Lower lobe of right lung (tissue), 2 donors: Measurements from ENCODE around the gene MAMDC4. TPM values are rescaled to one million over a fixed set of nuclear protein-coding genes. Genes with fewer than 3 reads are reported as not detected.
A peak's percentile ranks its signal among the peaks of the same experiment; 100 is the strongest.

Experiments used
- ATAC-seq, 2 donors: fragments of 200-7000 bp; cut with Tn5 transposase; one replicate each; pipeline ENCODE4 v1.9.1; 2020 to 2022; ENCODE audit warnings: mild to moderate bottlenecking in 2 of 2, moderate library complexity in 2 of 2
- DNase-seq: peaks from one replicate; pipeline ENCODE4 v3.0.0-alpha.2; 2020
- H3K27ac ChIP-seq: fragments of 200-600 bp; one replicate; pipeline ENCODE4 v1.8.0; 2022
- H3K27me3 ChIP-seq: fragments of 200-600 bp; one replicate; pipeline ENCODE4 v1.8.0; 2022; ENCODE audit warnings: low read depth
- H3K36me3 ChIP-seq: fragments of 200-600 bp; one replicate; pipeline ENCODE4 v1.8.0; 2022; ENCODE audit warnings: mild to moderate bottlenecking
- H3K4me1 ChIP-seq: fragments of 200-600 bp; one replicate; pipeline ENCODE4 v1.8.0; 2022
- H3K4me3 ChIP-seq: fragments of 200-600 bp; one replicate; pipeline ENCODE4 v1.8.0; 2022; ENCODE audit warnings: mild to moderate bottlenecking
- H3K9me3 ChIP-seq: fragments of 200-600 bp; one replicate; pipeline ENCODE4 v1.8.0; 2022
- intact Hi-C: fragments of 100-400 bp; cut with DNase I; formaldehyde crosslinking; loops from one replicate; pipeline ENCODE4 v1.11.0; 2022
- total RNA-seq: library from RNA; stranded (reverse); fragmentation: NEBNext Ultra II Directional; extraction: Animal tissue kit (Norgen Biotek cat#: 25700); gene quantifications from one replicate; pipeline ENCODE4 v1.2.1, GENCODE V29; 2021
- TF ChIP-seq, protein P1 (sequence below): fragments of 200-600 bp; IDR thresholded peaks from one replicate; pipeline ENCODE4 v1.8.0; 2022; ENCODE audit warnings: antibody characterized with exemption, mild to moderate bottlenecking
- donor health status: DM: no; HTN: yes; CAD: no; lungs with severe emphysema.

Gene MAMDC4
- total RNA-seq, 1 donor from 2014 or later, result 13.5 TPM

DNA sequence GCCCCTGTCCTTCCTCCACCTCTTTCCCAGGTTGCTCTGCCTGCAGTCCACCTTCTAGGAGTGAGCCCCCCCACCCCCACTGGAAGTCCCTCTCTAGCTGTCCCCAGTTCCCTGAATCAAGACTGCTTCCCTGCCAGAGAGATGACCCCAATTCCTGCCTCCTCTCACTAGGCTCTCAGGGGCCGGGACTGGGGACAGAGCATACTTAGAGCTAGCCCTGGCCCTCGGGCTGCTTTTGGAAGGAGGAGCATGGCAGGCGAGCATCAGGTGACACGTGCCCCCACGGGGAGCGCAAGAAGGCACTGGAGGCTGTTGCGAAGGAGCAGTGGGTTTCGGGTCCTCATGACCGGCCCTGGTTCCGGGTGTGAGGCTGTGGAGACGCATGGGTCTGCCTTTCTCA lies 43.9 kb downstream of the MAMDC4 start:
- no peak overlapping the region for H3K27ac ChIP-seq
- intact Hi-C loops, result no loop called here
- no peak for DNase-seq
- no peaks in the 10 kb centered on the region for H3K27me3 ChIP-seq
- TF ChIP-seq, protein P1, sequence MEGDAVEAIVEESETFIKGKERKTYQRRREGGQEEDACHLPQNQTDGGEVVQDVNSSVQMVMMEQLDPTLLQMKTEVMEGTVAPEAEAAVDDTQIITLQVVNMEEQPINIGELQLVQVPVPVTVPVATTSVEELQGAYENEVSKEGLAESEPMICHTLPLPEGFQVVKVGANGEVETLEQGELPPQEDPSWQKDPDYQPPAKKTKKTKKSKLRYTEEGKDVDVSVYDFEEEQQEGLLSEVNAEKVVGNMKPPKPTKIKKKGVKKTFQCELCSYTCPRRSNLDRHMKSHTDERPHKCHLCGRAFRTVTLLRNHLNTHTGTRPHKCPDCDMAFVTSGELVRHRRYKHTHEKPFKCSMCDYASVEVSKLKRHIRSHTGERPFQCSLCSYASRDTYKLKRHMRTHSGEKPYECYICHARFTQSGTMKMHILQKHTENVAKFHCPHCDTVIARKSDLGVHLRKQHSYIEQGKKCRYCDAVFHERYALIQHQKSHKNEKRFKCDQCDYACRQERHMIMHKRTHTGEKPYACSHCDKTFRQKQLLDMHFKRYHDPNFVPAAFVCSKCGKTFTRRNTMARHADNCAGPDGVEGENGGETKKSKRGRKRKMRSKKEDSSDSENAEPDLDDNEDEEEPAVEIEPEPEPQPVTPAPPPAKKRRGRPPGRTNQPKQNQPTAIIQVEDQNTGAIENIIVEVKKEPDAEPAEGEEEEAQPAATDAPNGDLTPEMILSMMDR, result no peak
- no peaks in the 10 kb centered on the region for H3K9me3 ChIP-seq
- peaks cover 10% of the 10 kb centered on the region for H3K4me1 ChIP-seq
- ATAC-seq, result no peak
- H3K4me3 ChIP-seq, result no peak overlapping the region
- peaks cover 39% of the 10 kb centered on the region for H3K36me3 ChIP-seq

DNA sequence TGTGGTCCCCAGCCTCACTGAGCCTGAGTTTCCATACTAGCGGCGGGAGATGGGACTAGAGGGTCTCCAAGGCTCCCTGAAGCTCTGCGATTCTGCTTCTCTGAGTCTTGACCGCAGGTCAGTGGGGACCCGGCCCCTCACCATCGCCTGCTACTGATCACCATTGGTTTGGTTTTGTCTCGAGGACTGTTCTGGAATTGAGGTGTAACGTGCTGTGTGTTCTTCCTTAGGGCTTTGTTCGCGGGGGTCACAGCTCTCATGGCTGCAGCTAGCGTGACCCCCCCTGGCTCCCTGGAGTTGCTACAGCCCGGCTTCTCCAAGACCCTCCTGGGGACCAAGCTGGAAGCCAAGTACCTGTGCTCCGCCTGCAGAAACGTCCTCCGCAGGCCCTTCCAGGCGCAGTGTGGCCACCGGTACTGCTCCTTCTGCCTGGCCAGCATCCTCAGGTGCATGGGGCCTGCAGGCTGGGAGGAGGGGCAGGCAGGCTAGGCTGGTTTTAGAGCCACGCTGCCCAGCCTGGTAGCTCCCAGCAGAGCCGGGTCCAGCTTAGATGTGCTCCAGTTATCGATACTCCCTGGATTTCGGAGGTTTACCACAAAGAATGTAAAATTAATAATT lies 46.4 kb downstream of the MAMDC4 start:
- intact Hi-C loops, result no loop called here
- TF ChIP-seq, protein P1, result no peak
- Histone ChIP-seq H3K9me3 (no peaks in the 10 kb centered on the region), H3K27ac (no peak overlapping the region), H3K4me1 (peaks cover 35% of the 10 kb centered on the region), H3K27me3 (no peaks in the 10 kb centered on the region), H3K4me3 (no peak overlapping the region), H3K36me3 (peaks cover 23% of the 10 kb centered on the region)
- no peak for DNase-seq
- ATAC-seq, result no peak

DNA sequence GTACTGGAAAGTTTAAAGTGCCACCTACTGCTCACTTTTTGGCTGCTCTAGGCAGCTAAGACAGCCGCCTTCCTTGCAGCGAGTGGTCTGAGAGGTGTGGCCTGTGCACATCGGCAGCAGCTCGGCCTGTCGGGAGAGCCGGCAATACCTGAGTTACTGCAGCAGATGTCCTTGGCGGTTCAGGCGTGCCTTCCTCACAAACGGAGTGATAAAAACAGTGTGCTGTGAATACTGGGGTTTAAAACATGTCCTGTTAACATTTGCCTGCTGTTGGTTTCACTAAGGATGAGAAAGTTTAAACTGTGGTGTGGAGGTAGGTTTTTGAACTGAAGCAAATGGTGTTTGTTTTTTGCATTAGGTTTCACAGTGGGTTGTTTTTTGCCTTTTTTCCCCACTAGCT lies 47.0 kb downstream of the MAMDC4 start:
- Histone ChIP-seq H3K9me3 (no peaks in the 10 kb centered on the region), H3K27ac (no peak overlapping the region)

DNA sequence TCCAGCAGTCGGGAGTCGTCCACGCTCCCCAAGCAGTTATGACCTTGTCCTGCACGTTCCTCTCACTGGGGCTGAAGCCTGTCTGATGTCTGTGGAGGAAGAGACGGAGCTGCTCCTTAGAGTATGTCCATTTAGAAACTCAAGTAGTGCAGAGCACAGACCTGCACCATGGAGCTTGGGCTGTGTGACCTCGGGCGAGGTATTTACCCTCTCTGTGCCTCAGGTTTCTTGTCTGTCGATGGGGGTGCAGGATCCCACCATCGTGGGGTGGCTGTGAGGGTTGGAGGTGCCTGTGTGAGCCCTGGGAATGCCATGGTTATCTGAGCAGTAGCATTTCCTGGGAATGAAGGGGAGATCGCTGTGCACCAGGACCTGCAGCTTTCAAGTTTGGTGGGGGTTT lies 48.4 kb downstream of the MAMDC4 start:
- DNase-seq (no peak), ATAC-seq (no peak)
- Histone ChIP-seq H3K27me3 (no peaks in the 10 kb centered on the region), H3K4me1 (peaks cover 41% of the 10 kb centered on the region), H3K36me3 (peaks cover 27% of the 10 kb centered on the region), H3K9me3 (no peaks in the 10 kb centered on the region), H3K27ac (peak overlapping the region; percentile 84), H3K4me3 (no peak overlapping the region)
- intact Hi-C loops, result no loop called here
- TF ChIP-seq, protein P1, result no peak

More for the DNA sequence above, 47.0 kb downstream of the MAMDC4 start:
- Histone ChIP-seq H3K4me1 (peaks cover 41% of the 10 kb centered on the region), H3K27me3 (no peaks in the 10 kb centered on the region), H3K4me3 (no peak overlapping the region), H3K36me3 (peaks cover 27% of the 10 kb centered on the region)
- DNase-seq (no peak), ATAC-seq (no peak)
- intact Hi-C loops, result no loop called here
- TF ChIP-seq, protein P1, result no peak

DNA sequence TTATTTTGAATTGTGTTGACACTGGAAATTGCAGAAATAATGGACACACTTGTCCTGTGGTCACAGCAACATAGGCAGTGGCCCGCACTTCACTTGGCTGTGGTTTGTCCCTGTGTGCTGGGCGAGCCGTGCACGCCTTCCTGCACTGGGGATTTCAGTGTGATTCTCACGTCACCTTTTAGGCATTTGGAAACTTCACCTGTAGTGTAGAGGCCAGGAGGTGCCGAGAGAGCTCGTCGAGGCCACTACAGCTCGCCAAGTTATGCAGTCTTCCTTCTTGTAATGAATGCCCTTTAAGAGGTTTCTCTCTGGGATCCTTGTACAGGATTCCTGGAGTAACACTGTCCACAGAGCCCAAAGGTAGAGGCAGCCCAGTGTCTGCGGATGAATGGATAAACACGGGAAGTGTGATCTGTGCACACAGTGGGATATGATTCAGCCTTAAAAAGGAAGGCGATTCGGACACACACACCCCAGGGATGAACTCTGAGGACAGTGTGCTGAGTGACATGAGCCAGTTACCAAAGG lies 48.9 kb downstream of the MAMDC4 start:
- H3K4me1 ChIP-seq, result peaks cover 41% of the 10 kb centered on the region
- DNase-seq, result peak; percentile 79
- no peaks in the 10 kb centered on the region for H3K27me3 ChIP-seq
- no peaks in the 10 kb centered on the region for H3K9me3 ChIP-seq
- peak overlapping the region; percentile 84 for H3K27ac ChIP-seq
- TF ChIP-seq, protein P1, result no peak
- peaks cover 28% of the 10 kb centered on the region for H3K36me3 ChIP-seq
- ATAC-seq, result peak; percentile 75 to 86
- no peak overlapping the region for H3K4me3 ChIP-seq
- intact Hi-C loops, result no loop called here
